Astrocyte of the spinal cord (primary cell): ENCODE measurements around the gene NWD2.

Source experiments
- DNase-seq: peaks from one replicate; pipeline ENCODE4 v3.0.0; 2011; ENCODE audit warnings: low read depth, low spot score
- H3K4me3 ChIP-seq: 2 replicates; pipeline ENCODE4 v1.5.1; 2011; ENCODE audit warnings: low read depth, mild to moderate bottlenecking, low read length, moderate library complexity
- in situ Hi-C: cut with HindIII; loops from 2 replicates; pipeline ENCODE4 v1.10.0; 2017; ENCODE audit warnings: low sequenced_read_pairs
- TF ChIP-seq, protein P1 (sequence below): IDR thresholded peaks from 2 replicates; pipeline ENCODE4 v1.5.1; 2012; ENCODE audit warnings: low read depth, mild to moderate bottlenecking, low read length, inconsistent platforms

NWD2 gene

GRCh38 chr4:37389366-37389765 lies 144.8 kb downstream of the NWD2 start:
- in situ Hi-C loops = no loop called here
- no peak overlapping the region for H3K4me3 ChIP-seq

DNA sequence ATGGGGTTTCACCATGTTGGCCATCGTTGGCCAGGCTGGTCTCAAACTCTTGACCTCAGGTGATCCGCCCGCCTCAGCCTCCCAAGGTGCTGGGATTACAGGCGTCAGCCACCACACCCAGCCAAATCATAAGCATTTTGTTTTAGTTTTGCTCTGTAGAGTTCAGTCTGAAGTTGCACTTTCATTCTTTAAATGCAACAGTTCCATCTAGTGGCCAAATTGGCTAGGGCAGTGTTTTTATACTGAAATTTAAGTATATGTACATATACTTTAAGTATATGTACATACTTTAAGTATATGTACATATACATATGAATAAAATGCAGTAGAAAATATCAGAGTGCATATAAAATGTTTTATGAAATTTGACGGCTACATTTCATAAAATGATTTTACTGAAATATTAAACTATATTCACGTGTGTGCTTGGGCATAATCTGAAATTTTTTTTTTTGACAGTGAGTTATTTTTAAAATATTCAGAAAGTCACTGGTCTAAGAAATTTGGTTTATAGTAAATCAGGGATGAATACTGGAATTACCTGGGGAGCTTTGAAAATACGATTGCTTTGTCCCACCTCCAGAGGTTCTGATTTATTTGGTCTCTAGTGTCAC lies 145.5 kb downstream of the NWD2 start:
- in situ Hi-C loops = no loop called here
- H3K4me3 ChIP-seq = no peak overlapping the region
- peak; percentile 65 for DNase-seq
- TF ChIP-seq, protein P1, sequence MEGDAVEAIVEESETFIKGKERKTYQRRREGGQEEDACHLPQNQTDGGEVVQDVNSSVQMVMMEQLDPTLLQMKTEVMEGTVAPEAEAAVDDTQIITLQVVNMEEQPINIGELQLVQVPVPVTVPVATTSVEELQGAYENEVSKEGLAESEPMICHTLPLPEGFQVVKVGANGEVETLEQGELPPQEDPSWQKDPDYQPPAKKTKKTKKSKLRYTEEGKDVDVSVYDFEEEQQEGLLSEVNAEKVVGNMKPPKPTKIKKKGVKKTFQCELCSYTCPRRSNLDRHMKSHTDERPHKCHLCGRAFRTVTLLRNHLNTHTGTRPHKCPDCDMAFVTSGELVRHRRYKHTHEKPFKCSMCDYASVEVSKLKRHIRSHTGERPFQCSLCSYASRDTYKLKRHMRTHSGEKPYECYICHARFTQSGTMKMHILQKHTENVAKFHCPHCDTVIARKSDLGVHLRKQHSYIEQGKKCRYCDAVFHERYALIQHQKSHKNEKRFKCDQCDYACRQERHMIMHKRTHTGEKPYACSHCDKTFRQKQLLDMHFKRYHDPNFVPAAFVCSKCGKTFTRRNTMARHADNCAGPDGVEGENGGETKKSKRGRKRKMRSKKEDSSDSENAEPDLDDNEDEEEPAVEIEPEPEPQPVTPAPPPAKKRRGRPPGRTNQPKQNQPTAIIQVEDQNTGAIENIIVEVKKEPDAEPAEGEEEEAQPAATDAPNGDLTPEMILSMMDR = peak; percentile 76

More at GRCh38 chr4:37389366-37389765, 144.8 kb downstream of the NWD2 start:
- no peak for DNase-seq
- TF ChIP-seq, protein P1 = no peak

DNA sequence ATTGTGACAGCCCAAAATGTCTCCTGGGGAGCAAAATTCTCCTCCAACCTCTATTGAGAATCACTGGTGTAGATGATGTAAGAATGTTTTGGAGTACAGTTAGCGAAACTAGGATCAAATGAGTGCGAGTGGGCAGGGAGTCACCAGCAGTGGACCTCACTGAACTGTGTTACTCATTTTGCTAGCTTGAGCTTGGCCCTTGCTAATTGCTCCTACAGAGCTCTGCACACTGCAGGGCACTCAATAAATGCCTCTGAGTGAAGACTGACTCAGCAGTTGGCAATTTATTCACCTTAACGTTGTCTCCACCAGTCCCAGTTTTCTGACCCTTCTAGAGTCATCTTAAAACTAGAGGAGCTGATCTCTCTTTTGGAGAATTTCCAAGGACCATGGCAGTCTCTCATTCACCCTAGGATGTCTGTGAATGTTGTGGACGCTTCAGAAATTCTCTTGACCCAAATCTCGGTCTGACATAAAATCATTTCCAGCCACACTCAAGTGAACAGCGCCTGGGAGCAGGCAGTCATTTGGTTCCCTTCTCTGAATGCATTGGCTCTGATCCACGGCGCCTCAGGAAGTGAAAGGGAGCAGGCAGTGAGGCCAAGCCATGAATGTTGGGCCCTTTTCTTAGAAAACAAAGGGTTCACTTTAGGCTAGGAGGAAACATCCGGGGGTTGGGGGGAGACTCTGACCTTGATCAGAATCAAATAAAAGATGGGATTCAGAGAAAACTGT lies 148.1 kb downstream of the NWD2 start:
- TF ChIP-seq, protein P1 = no peak
- no peak overlapping the region for H3K4me3 ChIP-seq
- DNase-seq = peak; percentile 24
- in situ Hi-C loops = no loop called here

DNA sequence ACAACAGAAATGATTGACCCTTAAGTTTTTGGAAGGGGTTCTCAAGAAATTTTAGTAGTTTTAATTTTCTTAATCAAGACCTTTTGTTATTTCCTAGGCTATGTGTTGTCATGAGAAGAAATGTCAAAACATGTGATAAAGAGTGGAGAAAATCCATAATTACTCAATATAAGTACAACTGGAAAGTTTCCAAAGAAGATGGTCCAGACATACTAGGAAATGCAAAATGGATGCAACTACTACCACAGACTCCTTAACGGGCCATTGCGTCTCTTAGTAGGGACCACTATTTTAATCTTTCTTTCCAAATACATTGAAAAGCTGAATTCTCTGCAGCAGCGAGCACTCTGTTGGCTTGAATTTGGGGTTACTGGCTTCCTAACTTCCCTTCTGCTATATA lies 148.8 kb downstream of the NWD2 start:
- no peak overlapping the region for H3K4me3 ChIP-seq
- no peak for DNase-seq
- in situ Hi-C loops = no loop called here
- TF ChIP-seq, protein P1 = no peak

DNA sequence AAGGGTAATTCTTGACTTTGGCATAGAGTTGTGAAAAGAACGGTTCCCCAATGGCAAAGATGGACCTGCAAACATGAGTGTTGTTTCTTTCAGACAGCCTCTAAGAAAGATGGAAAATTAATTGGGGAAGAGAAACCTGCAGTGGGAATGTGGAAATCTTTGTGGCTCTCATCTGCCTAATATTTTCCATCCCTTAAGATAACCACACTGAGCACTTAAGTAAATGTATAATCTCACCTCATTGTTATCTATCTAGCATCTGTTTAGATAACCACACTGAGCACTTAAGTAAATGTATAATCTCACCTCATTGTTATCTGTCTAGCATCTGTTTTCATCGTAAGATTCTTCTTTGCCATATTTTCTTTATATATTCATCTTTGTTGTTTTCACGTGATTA lies 149.3 kb downstream of the NWD2 start:
- TF ChIP-seq, protein P1 = no peak
- DNase-seq = no peak
- H3K4me3 ChIP-seq = no peak overlapping the region
- in situ Hi-C loops = no loop called here

- TF ChIP-seq, protein P1 = no peak
- H3K4me3 ChIP-seq = no peak overlapping the region
- DNase-seq = no peak
- in situ Hi-C loops = no loop called here
Observed at GRCh38 chr4:37397505-37397904, 153.0 kb downstream of the NWD2 start.
